GM19468 (cell line): ENCODE measurements around the gene ACAD10.

Experiments
- ATAC-seq: cut with Tn5 transposase; IDR thresholded peaks from one replicate; pipeline ENCODE4 v1.9.1; 2021; ENCODE audit warnings: mild to moderate bottlenecking, moderate library complexity, moderate number of reproducible peaks; ENCODE audit not compliant: unreplicated experiment; ENCODE audit errors: extremely low read depth

ACAD10 gene

DNA sequence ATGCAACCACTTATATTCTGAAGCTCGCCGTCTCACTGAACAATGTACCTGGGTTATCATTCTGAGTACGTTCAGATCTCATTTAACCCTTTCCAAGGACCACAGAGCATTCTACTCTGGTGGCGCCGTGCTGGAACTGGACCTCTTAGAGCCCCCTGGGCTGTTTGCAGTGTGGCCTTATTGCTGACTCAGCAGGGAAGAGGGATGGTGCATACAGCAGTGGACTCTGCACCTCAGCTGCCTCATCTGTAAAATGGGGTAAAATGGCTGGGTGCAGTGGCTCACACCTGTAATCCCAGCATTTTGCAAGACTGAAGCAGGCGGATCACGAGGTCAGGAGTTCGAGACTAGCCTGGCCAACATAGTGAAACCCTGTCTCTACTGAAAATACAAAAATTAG, 83.7 kb downstream of the ACAD10 start:
- ATAC-seq: no peak

DNA sequence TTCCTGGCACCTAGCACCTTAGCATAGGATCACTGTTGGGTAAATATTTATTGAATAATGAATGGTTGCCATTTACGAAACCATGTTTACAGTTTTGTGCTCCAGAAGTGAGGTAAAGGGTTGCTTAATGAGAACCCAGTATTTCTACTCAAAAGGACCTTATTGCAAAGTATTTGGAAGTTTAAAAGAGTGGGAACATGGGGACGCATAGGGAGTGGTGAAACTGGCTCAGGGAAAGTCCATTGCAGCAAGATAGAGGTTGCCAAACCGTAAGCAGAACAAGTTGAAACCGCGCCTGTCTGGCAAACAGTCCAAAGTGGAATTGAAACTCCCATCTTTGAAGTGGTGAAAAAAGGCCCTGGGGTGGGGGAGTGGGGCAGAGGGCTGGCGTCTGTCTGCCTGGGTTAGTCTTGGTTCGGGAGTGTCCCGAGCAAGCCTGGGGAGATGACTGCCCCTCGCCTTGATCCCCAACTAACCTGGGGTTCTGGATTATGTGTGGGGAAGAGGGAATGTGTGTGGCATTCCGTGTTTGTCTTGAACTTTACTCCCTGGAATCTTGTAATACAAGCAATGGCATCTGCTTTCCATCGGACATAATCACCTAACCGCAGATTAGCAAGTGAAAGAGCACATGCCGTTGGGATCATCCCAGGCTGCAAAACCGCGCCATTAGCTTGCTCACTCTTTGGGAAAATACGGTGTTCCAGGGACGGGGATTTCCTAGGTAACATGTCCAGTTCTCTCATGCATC, 88.1 kb downstream of the ACAD10 start:
- no peak for ATAC-seq

DNA sequence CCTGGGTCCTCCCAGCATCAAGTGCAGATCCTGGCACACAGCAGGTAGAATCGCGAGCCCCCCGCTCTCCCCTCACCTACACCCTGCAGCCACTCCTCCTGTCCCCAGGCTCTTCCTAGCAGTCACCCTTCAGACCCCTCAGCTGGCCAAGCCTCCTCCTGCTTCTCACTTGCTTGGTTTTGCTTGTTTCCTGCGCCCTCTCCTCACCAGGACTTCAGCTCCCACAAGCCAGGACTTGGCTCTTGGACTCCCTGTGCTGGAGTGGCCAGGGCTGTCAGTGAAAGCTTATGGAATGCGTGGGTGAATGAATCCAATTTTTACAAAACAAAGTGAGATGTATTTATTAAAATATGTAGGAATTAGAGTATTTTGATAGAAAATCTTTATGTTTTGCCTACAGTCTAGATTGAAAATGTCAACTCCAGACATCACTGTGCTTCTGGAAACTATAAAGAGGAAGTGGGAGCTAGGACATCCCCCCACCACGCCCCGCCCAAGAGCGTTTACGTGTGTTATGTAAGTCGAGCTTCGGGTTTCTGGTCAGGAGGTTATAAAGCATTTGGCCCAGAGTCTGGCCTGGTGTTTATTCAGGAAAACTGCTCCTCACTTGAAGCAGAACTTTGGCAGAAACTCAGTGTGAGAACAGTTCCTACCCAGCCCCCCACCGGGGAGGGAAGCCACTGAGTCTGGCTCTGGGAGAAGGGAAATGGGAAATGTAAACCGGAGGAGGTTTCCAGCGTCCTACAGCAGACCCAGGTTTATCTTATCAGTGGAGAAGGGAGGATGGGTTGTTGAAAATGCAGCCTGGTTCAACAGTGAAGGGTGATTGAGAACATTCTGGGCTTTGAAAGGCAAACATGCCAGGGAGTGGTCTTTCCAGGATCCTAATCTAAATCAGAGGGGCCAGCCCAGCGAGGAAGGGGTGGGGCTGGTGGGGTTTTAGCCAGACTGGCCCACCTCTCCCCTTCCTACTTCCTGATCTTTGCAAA, 89.6 kb downstream of the ACAD10 start:
- no peak for ATAC-seq

DNA sequence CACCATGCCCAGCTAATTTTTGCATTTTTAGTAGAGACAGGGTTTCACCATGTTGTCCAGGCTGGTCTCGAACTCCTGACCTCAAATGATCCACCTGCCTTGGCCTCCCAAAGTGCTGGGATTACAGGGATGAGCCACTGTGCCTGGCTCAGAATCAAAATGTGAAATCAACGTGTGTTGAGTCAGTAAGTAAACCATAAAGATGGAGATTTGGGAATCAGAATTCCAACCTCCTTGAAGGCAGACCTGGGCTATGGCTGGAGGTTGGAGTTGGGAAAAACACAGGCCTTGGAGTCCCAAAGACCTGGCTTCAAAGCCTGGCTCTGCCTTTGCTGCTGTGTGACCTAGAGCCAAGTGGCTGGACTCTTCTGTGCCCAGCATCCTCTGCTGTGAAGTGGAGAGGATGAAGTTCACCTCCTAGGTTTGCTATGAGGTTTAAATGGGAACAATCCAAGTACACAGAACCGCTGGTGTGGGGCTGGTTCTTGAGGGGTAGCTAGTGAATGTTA, 91.0 kb downstream of the ACAD10 start:
- no peak for ATAC-seq

DNA sequence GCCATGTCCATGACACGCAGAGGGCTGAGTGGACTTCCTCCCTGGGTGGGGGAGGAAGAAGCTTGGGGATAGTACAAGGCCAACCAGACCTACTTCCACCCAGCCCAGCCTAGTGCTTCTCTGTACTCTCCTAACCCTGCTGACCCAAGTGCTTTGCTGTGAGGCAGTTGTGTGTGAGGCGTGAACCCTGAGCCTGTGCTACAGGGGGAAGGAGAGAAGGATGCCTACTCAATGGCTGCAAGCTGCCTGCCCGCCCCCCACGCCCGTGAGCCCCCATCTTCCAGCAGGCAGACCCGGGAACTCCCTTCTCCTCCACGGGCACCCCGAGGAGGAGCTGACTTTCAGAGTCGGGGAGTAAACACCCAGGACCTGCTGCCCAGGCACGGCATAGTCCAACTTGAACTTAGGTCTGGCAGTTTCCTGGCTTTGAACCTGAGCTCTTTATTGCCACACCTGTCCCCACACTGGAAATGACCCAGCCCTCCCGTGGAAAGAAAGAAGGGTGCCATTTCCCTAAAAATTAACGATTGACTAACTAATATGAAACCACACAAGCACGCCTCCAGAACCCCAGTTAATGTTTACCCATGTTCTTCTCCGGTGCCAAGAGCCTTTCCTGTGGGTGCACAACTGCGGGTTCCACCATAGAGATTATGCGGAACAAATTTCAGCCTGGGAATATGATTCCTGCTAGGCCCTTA, 91.6 kb downstream of the ACAD10 start:
- peak; percentile 48 for ATAC-seq

DNA sequence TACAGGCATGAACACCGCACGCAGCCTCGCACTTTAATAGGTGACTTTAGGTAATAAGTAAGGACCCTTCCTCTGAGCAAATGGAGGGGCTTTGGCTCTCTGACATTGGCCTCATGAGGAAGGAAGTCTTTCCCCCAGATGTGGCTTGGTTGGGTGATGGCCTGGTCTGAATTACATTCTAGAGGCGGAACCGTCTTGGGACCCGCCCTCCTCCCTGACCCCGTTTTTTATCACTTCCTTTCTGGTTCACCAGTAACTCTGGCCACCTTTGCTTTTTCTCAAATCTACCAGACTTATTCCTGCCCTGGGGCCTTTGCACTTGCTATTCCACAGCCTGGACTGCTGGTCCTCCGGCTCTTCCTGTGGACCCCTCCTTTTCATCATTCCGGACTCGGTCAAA, 94.3 kb downstream of the ACAD10 start:
- no peak for ATAC-seq

DNA sequence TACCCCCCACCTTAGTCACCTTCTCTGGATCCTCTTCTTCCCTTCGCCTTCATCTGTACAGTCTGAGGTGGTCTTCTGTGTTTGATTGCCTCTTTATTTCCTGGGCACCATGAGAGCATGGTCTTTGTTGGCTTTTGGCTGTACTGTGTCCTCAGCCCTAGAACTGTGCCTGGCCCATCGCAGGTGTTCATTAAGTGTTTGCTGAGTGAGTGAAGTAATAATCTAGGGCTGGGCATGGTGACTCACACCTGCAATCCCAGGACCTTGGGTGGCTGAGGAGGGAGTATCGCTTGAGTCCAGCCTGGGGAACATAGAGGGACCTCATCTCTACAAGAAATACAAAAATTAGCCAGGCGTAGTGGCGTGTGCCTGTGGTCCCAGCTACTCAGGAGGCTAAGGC, 94.8 kb downstream of the ACAD10 start:
- ATAC-seq: no peak

DNA sequence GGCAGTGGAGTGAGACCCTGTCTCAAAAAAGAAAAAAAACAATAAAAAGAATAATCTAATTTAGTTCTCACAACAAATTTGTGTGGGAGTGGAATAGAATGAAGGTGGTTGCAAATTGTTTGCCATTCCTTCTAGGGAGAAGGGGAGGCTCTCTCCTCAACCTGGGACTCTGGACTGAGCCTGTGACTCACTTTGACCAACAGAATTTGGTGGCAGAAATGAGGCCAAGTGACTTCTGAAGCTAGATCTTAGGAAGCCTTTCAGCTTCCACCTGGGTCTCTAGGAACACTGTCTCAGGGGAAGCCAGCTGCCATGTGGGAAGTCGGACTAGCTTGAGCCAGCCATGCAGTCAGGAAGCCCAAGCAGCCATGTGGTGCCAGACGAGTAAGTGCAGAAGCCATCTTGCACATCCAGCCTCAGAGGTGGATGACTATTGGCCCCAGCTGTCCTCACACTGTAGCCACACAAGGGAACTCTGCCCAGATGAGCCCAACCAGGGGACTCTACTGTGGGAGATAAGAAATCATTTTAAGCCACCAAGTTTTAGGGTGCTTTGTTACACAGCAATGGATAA, 95.3 kb downstream of the ACAD10 start:
- no peak for ATAC-seq

DNA sequence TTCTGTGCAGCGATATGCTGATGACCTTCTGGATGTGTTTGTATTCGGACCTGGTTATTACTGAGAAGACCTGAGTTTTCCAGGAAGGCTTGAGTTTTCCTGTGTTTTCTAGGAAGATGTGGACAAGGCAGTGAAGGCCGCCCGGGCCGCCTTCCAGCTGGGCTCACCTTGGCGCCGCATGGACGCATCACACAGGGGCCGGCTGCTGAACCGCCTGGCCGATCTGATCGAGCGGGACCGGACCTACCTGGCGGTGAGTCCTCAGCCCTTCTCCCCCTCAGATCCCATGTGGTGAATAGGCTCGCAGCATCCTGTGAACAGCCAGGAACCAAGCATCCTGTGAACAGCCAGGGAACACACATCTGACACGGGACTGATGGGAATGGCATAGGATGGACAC, 97.2 kb downstream of the ACAD10 start:
- ATAC-seq: no peak

DNA sequence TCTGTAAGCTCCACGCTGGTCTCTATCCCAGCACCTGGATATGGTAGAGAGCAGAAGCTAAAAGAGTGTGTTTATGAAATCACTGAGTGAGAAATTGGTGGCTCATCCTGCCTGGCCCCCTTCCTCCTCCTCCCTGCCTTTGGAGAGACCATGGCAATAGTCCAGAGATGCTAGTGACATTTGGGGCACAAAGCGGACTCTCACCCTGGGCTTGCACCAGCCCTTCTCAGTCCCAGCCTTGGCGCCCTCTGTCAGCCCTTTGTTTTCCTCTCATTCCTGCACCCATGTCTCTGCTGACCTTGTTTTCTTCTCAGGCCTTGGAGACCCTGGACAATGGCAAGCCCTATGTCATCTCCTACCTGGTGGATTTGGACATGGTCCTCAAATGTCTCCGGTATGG, 99.1 kb downstream of the ACAD10 start:
- no peak for ATAC-seq

DNA sequence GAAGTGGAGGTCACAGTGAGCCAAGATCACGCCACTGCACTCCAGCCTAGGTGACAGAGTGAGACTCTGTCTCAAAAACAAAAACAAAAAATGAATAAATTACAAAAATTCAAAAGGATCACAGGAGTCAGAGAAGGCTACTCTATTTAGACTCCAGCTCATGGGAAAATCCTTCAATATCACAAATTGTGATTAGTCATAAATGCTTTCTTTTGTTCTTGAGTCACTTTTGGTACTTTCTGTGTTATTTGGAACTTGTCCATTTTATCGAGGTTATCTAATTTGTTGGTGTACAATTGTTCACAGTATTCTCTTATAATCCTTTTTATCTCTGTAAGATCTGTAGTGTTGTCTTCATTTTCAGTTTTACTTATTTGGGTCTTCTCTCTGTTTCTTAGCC, 99.8 kb downstream of the ACAD10 start:
- no peak for ATAC-seq

DNA sequence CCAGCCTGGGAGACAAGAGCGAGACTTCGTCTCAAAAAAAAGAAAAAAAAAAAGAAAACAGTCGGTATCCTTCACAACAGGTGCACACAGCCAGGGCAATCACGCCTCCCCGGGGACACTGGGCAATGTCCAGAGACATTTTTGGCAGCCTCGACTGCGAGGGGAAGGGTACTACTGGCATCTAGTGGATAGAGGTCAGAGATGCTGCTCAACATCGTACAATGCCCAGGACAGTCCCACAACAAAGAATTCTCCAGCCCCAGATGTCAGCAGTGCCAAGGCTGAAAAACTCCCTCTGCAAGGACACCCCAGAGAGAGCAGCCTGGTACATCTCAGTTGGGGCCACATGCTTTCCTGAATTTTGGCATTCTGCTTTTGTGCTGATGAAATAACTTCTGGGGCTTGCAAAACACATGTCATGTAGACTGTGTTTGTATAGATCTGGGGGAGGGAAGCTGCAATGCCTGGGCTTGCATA, 102.4 kb downstream of the ACAD10 start:
- no peak for ATAC-seq

DNA sequence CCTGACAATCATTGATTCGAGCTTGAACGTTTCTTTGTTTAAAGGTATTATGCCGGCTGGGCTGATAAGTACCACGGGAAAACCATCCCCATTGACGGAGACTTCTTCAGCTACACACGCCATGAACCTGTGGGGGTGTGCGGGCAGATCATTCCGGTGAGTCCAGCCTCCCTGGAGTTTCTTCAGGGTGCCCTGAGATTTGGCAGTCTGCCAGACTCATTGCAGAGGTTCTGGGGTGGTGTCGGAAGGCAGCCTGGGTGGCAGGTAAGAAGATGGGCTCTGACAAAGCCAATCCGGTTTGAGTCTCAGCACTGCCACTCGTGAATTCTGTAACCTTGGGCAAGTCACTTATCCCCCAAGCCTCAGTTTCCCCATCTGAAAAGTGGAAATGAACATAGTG, 103.9 kb downstream of the ACAD10 start:
- ATAC-seq: no peak

DNA sequence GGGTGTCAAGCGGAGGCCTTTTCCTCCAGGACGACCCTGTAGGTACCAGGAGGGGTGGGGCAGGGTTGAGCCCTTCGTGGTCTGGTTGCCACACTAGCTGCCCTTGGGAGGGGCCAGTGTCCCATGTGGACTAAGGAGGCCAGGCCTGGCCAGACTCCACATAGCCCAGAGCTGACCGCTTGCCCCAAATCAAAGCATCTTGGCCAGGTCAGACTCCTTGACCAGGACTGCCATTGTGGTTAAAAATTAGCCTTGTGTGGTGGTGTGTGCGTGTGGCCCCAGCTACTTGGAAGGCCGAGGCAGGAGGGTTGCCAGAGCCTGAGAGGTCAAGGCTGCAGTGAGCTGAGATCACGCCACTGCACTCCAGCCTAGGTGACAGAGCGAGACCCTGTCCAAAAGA, 105.7 kb downstream of the ACAD10 start:
- no peak for ATAC-seq

DNA sequence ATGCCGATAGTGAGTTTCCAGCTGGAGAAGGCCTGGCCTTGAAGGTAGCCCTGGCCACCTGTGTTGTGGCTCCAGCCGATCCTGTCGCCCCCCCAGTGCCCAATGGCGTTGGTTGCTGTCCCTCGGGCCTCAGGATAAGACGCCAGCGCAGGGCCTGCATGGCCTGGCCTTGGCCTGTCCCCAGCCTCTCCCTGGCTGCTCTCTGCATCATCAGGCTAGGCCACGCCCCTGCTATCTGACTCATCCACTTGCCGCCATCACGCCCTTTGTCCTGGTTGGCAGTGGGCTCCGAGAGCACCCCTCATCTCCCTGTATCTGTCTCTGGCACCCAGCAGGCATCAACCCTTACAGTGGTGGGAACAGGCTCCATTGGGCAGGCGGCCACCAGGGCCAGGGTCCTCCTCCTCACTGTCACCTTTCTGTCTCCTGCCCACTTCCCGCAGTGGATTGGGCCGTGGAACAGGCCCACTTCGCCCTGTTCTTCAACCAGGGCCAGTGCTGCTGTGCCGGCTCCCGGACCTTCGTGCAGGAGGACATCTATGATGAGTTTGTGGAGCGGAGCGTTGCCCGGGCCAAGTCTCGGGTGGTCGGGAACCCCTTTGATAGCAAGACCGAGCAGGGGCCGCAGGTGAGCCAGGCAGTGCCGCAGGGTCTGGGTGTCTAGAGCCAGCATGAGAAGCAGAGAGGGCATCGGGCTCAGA, 106.5 kb downstream of the ACAD10 start:
- no peak for ATAC-seq

DNA sequence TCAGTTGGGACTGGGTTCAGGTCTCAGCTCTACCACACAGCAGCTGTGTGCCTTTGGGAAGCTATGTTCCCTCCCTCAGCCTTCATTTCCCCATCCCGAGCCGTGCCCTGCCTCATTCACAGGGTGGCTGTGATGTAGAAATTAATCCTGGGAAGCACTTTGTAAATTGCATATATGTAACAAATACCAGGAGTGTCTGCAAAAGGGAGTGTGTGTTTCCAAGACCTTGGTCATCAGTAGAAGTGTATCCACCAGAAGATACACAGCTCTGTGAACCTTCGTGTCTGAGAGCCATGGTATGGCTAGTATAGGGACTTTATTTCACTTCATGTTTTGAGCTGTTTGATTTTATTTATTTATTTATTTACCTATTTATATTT, 107.0 kb downstream of the ACAD10 start:
- ATAC-seq: no peak

DNA sequence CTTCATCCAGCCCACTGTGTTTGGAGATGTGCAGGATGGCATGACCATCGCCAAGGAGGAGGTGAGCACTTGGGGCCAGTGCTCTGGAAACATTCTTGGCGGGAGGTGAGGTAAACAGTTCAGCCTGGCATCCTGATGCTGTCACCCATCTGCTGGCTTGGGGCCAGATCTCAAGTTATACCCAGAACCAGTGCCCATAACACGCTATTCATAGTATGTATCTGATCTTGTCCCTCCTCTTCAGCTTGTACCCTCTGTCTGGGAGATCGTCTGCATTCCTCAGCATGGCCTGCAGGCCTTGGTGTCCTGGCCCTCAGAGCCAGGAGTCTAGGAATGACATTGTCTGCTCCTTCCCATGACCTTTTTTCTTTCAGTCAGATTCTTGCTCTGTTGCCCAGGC, 112.3 kb downstream of the ACAD10 start:
- ATAC-seq: no peak

DNA sequence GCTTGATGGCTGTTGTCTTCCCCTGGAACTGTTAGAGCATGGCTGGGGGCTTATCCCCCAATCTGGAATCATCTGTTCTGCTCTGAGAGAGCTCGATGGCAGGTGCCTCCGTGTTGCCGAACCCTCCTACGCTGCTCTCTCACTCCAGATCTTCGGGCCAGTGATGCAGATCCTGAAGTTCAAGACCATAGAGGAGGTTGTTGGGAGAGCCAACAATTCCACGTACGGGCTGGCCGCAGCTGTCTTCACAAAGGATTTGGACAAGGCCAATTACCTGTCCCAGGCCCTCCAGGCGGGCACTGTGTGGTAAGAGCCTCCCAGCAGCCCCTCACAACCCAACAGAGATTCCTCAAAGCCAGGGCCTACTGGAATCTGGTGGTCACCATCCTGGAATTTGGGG, 113.9 kb downstream of the ACAD10 start:
- no peak for ATAC-seq

DNA sequence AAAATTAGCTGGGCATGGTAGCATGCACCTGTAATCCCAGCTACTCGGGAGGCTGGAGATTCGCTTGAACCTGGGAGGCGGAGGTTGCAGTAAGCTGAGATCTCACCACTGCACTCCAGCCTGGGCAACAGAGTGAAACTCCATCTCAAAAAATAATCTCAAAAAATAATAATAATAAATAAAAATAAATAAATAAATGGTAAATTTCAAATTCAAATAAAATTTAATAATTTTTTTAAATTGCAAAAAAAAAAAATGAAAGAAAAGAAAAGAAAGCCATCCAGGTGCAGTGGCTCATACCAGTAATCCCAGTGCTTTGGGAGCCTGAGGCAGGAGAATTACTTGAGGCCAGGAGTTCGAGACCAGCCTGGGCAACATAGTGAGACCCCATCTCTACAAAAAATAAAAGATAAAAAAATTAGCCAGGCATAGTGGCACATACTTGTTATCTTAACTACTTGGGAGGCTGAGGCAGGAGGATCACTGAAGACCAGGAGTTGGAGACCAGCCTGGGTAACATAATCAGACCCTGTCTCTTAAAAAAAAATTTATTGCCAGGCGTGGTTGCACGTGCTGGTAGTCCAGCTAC, 117.3 kb downstream of the ACAD10 start:
- no peak for ATAC-seq
